Muscle layer of colon (tissue), 2 donors: ENCODE data around the gene CHRM1.
"Not testable (repeated sequence)": the region's sequence is repeated elsewhere in the genome, so short reads cannot be mapped to it uniquely, and the experiment has no call there.

ENCODE experiments used
- H3K27ac ChIP-seq: one replicate; pipeline ENCODE4 v1.7.0; 2013; ENCODE audit warnings: low read depth, mild to moderate bottlenecking, low read length, moderate library complexity
- H3K27me3 ChIP-seq, 2 donors: one replicate each; pipeline ENCODE4 v1.7.0; 2013; ENCODE audit warnings: low read length in 2 of 2, mild to moderate bottlenecking in 2 of 2; ENCODE audit not compliant: insufficient read depth in 2 of 2, control insufficient read depth in 1 of 2
- H3K36me3 ChIP-seq: one replicate; pipeline ENCODE4 v1.7.0; 2013; ENCODE audit warnings: mild to moderate bottlenecking, low read length; ENCODE audit not compliant: insufficient read depth
- H3K4me1 ChIP-seq: one replicate; pipeline ENCODE4 v1.7.0; 2013; ENCODE audit warnings: mild to moderate bottlenecking, low read length; ENCODE audit not compliant: insufficient read depth
- H3K4me3 ChIP-seq, 2 donors: one replicate each; pipeline ENCODE4 v1.7.0; 2013; ENCODE audit warnings: low read length in 2 of 2, low read depth in 1 of 2, mild to moderate bottlenecking in 1 of 2, moderate library complexity in 1 of 2
- H3K9ac ChIP-seq: one replicate; pipeline ENCODE4 v1.7.0; 2013; ENCODE audit warnings: low read length
- H3K9me3 ChIP-seq: one replicate; pipeline ENCODE4 v1.7.0; 2013; ENCODE audit warnings: mild to moderate bottlenecking, low read length
- donor health status: abdominal sarcoma.
- donor health status: Adenocarcinoma of cecum.

The CHRM1 gene

GRCh38 chr11:62921201-62921572, at the start of gene CHRM1:
CHRM1 (minus strand) TSS chr11:62921363; CDS start chr11:62911100, 10,263 bp downstream.
- H3K4me1 ChIP-seq = no peaks in the 10 kb centered on the region
- H3K9ac ChIP-seq = no peak within 1 kb of the TSS
- H3K9me3 ChIP-seq = no peaks in the 10 kb centered on the region
- H3K27me3 ChIP-seq = peaks cover 11 to 49% of the 10 kb centered on the region in 2 donors
- H3K36me3 ChIP-seq = no peaks in the 10 kb centered on the region
- H3K27ac ChIP-seq = no peak within 1 kb of the TSS
- no peak within 1 kb of the TSS for H3K4me3 ChIP-seq

- Histone ChIP-seq H3K9me3 (no peaks in the 10 kb centered on the region), H3K9ac (no peak overlapping the region), H3K27me3 (no peaks in the 10 kb centered on the region), H3K4me3 (no peak overlapping the region), H3K27ac (no peak overlapping the region), H3K4me1 (no peaks in the 10 kb centered on the region), H3K36me3 (no peaks in the 10 kb centered on the region)
These were observed 44.4 kb upstream of the CHRM1 start for GRCh38 chr11:62965574-62965973.

- Histone ChIP-seq H3K27ac (no peak overlapping the region), H3K9me3 (no peaks in the 10 kb centered on the region), H3K4me1 (peaks cover 15% of the 10 kb centered on the region), H3K4me3 (no peak overlapping the region), H3K36me3 (no peaks in the 10 kb centered on the region), H3K27me3 (no peaks in the 10 kb centered on the region), H3K9ac (no peak overlapping the region)
These were observed 41.2 kb upstream of the CHRM1 start for GRCh38 chr11:62962391-62962790.

- H3K9me3 ChIP-seq = no peaks in the 10 kb centered on the region
- no peak overlapping the region for H3K9ac ChIP-seq
- H3K4me1 ChIP-seq = peaks cover 15% of the 10 kb centered on the region
- H3K4me3 ChIP-seq = no peak overlapping the region
- H3K27ac ChIP-seq = no peak overlapping the region
- H3K27me3 ChIP-seq = no peaks in the 10 kb centered on the region
- H3K36me3 ChIP-seq = no peaks in the 10 kb centered on the region
These were observed 39.9 kb upstream of the CHRM1 start for GRCh38 chr11:62961017-62961570.

- no peaks in the 10 kb centered on the region for H3K9me3 ChIP-seq
- no peaks in the 10 kb centered on the region for H3K36me3 ChIP-seq
- H3K27me3 ChIP-seq = no peaks in the 10 kb centered on the region
- peaks cover 15% of the 10 kb centered on the region for H3K4me1 ChIP-seq
- peak overlapping the region in 1 of 2 donors; percentile 27 for H3K4me3 ChIP-seq
- H3K27ac ChIP-seq = peak overlapping the region; percentile 24
- no peak overlapping the region for H3K9ac ChIP-seq
These were observed 38.3 kb upstream of the CHRM1 start for GRCh38 chr11:62959422-62959980.

- H3K36me3 ChIP-seq = no peaks in the 10 kb centered on the region
- peak overlapping the region; percentile 24 for H3K27ac ChIP-seq
- H3K9me3 ChIP-seq = no peaks in the 10 kb centered on the region
- no peak overlapping the region for H3K9ac ChIP-seq
- H3K4me3 ChIP-seq = peak overlapping the region in 1 of 2 donors; percentile 27
- H3K4me1 ChIP-seq = peaks cover 15% of the 10 kb centered on the region
- H3K27me3 ChIP-seq = no peaks in the 10 kb centered on the region
These were observed 37.6 kb upstream of the CHRM1 start for GRCh38 chr11:62958547-62959421.

- Histone ChIP-seq H3K9ac (no peak overlapping the region), H3K36me3 (no peaks in the 10 kb centered on the region), H3K9me3 (no peaks in the 10 kb centered on the region), H3K4me3 (no peak overlapping the region), H3K27ac (no peak overlapping the region), H3K27me3 (no peaks in the 10 kb centered on the region), H3K4me1 (peaks cover 15% of the 10 kb centered on the region)
These were observed 36.0 kb upstream of the CHRM1 start for GRCh38 chr11:62957147-62957546.

GRCh38 chr11:62954478-62954877, 33.3 kb upstream of the CHRM1 start:
- H3K9me3 ChIP-seq = no peaks in the 10 kb centered on the region
- peaks cover 12% of the 10 kb centered on the region for H3K4me1 ChIP-seq
- H3K27ac ChIP-seq = no peak overlapping the region
- no peak overlapping the region for H3K4me3 ChIP-seq
- no peak overlapping the region for H3K9ac ChIP-seq
- no peaks in the 10 kb centered on the region for H3K36me3 ChIP-seq
- no peaks in the 10 kb centered on the region for H3K27me3 ChIP-seq

GRCh38 chr11:62953811-62954210, 32.6 kb upstream of the CHRM1 start:
- H3K27ac ChIP-seq = no peak overlapping the region
- no peak overlapping the region for H3K9ac ChIP-seq
- H3K4me3 ChIP-seq = no peak overlapping the region
- H3K36me3 ChIP-seq = no peaks in the 10 kb centered on the region
- H3K4me1 ChIP-seq = peaks cover 5% of the 10 kb centered on the region
- H3K27me3 ChIP-seq = no peaks in the 10 kb centered on the region
- H3K9me3 ChIP-seq = no peaks in the 10 kb centered on the region

GRCh38 chr11:62948765-62949320, 27.7 kb upstream of the CHRM1 start:
- Histone ChIP-seq H3K9me3 (no peaks in the 10 kb centered on the region), H3K4me3 (no peak overlapping the region), H3K27me3 (no peaks in the 10 kb centered on the region), H3K36me3 (no peaks in the 10 kb centered on the region), H3K9ac (no peak overlapping the region), H3K27ac (no peak overlapping the region), H3K4me1 (no peaks in the 10 kb centered on the region)

- H3K4me3 ChIP-seq, H3K36me3 ChIP-seq, H3K27me3 ChIP-seq, H3K27ac ChIP-seq, H3K9ac ChIP-seq, H3K4me1 ChIP-seq, H3K9me3 ChIP-seq: not testable (repeated sequence)
These were observed 24.4 kb upstream of the CHRM1 start for GRCh38 chr11:62945538-62945937.
